Activated CD4-positive, alpha-beta T cell treated with anti-CD3 and anti-CD28 coated beads for 36 hours (primary cell): ENCODE results near the gene TRIOBP. TPM values are rescaled to one million over a fixed set of nuclear protein-coding genes. Genes with fewer than 3 reads are reported as not detected.

Experiments used
- ATAC-seq: fragments of 200-7000 bp; cut with Tn5 transposase; one replicate; pipeline ENCODE4 v1.10.0; 2021; ENCODE audit warnings: mild to moderate bottlenecking, moderate library complexity
- CTCF ChIA-PET: fragments of 350-600 bp; sonication (Branson Sonifier 250); formaldehyde crosslinking; loops from one replicate; lab custom pipeline; 2021; ENCODE audit warnings: antibody characterized with exemption; lab: Charles Lee
- POLR2A ChIA-PET: fragments of 350-600 bp; sonication (Branson Sonifier 250); formaldehyde crosslinking; loops from one replicate; lab custom pipeline; 2021; ENCODE audit warnings: antibody characterized with exemption, inconsistent platforms; lab: Charles Lee
- DNase-seq: peaks from one replicate; pipeline ENCODE4 v3.0.0-alpha.2; 2020
- H3K27ac Mint-ChIP-seq: one replicate; pipeline ENCODE4 v1.8.0; 2021; ENCODE audit warnings: mixed read lengths
- H3K27me3 Mint-ChIP-seq: one replicate; pipeline ENCODE4 v1.8.0; 2021; ENCODE audit warnings: mixed read lengths
- H3K36me3 Mint-ChIP-seq: one replicate; pipeline ENCODE4 v1.8.0; 2021; ENCODE audit warnings: low read depth, mixed read lengths
- H3K4me1 Mint-ChIP-seq: one replicate; pipeline ENCODE4 v1.8.0; 2021; ENCODE audit warnings: mixed read lengths
- H3K4me3 Mint-ChIP-seq: one replicate; pipeline ENCODE4 v1.8.0; 2021; ENCODE audit warnings: mild to moderate bottlenecking, moderate library complexity, mixed read lengths
- H3K9me3 Mint-ChIP-seq: one replicate; pipeline ENCODE4 v1.8.0; 2021; ENCODE audit warnings: low read depth, mixed read lengths
- intact Hi-C, 2 experiments: fragments of 100-400 bp; cut with DNase I in 1 of 2; cut with micrococcal nuclease in 1 of 2; formaldehyde crosslinking; loops; one replicate each; pipeline versions ENCODE4 v1.14.2 to v1.15.1; 2022 to 2024; cut with DNase I, micrococcal nuclease
- total RNA-seq, 2 experiments: library from RNA; stranded (reverse); gene quantifications; one replicate each; pipeline ENCODE4 v1.2.3, GENCODE V29; 2021

Gene TRIOBP
- total RNA-seq, 2 experiments from 2014 or later: 23.3 to 26.1 TPM

GRCh38 chr22:37802310-37803194, 105.7 kb downstream of the TRIOBP start:
- Mint-ChIP-seq H3K4me3 (peak overlapping the region; percentile 64), H3K27me3 (peaks cover 34% of the 10 kb centered on the region), H3K9me3 (no peaks in the 10 kb centered on the region), H3K4me1 (peaks cover 36% of the 10 kb centered on the region), H3K27ac (no peak overlapping the region), H3K36me3 (no peaks in the 10 kb centered on the region)
- intact Hi-C loops: loop anchor here in 1 of 2 experiments (5.0 to 10.0 kb wide), 2 partner anchors 558 to 595 kb away; partner anchors contain the start of gene RAC2
- ChIA-PET POLR2A (no interaction called here), CTCF (no interaction called here)
- DNase-seq: peak; percentile 60
- peak; percentile 32 for ATAC-seq

- peaks cover 38% of the 10 kb centered on the region for H3K4me1 Mint-ChIP-seq
- ATAC-seq (no peak), DNase-seq (no peak)
- POLR2A ChIA-PET: no interaction called here
- H3K27me3 Mint-ChIP-seq: peaks cover 35% of the 10 kb centered on the region
- peak overlapping the region; percentile 64 for H3K4me3 Mint-ChIP-seq
- intact Hi-C loops: loop anchor here in 1 of 2 experiments (5.0 to 10.0 kb wide), 2 partner anchors 558 to 594 kb away; partner anchors contain the start of gene RAC2
- no peaks in the 10 kb centered on the region for H3K36me3 Mint-ChIP-seq
- H3K9me3 Mint-ChIP-seq: no peaks in the 10 kb centered on the region
- H3K27ac Mint-ChIP-seq: no peak overlapping the region
- CTCF ChIA-PET: no interaction called here
These were observed 106.4 kb downstream of the TRIOBP start for GRCh38 chr22:37803195-37803638.

GRCh38 chr22:37803639-37804351, 106.9 kb downstream of the TRIOBP start:
- H3K9me3 Mint-ChIP-seq: no peaks in the 10 kb centered on the region
- intact Hi-C loops: loop anchor here in 1 of 2 experiments (5.0 to 10.0 kb wide), 2 partner anchors 559 to 594 kb away; partner anchors contain the start of gene RAC2
- peaks cover 42% of the 10 kb centered on the region for H3K4me1 Mint-ChIP-seq

GRCh38 chr22:37804352-37804880, 107.6 kb downstream of the TRIOBP start:
- Mint-ChIP-seq H3K27ac (no peak overlapping the region), H3K27me3 (peaks cover 39% of the 10 kb centered on the region)

More at GRCh38 chr22:37803639-37804351, 106.9 kb downstream of the TRIOBP start:
- Mint-ChIP-seq H3K36me3 (no peaks in the 10 kb centered on the region), H3K27ac (no peak overlapping the region), H3K4me3 (peak overlapping the region; percentile 43), H3K27me3 (peaks cover 37% of the 10 kb centered on the region)
- ATAC-seq: no peak
- ChIA-PET POLR2A (no interaction called here), CTCF (interaction anchor here (0.6 kb wide), 1 partner anchor 55 kb away, joined by 3 read pairs; no protein-coding TSS in a partner anchor)
- no peak for DNase-seq

GRCh38 chr22:37804881-37805809, 108.3 kb downstream of the TRIOBP start:
- peak overlapping the region; percentile 78 for H3K4me3 Mint-ChIP-seq
- H3K27ac Mint-ChIP-seq: no peak overlapping the region
- no peaks in the 10 kb centered on the region for H3K36me3 Mint-ChIP-seq
- peak; percentile 87 for DNase-seq
- CTCF ChIA-PET: interaction anchor here (0.6 to 1.1 kb wide), 5 partner anchors 12 to 185 kb away, joined by 3 to 4 read pairs (median 3); partner anchors contain the start of gene ANKRD54
- H3K27me3 Mint-ChIP-seq: peaks cover 41% of the 10 kb centered on the region
- H3K4me1 Mint-ChIP-seq: peaks cover 42% of the 10 kb centered on the region
- no peaks in the 10 kb centered on the region for H3K9me3 Mint-ChIP-seq
- POLR2A ChIA-PET: interaction anchor here (0.9 kb wide), 1 partner anchor 130 kb away, joined by 3 read pairs; the partner anchor contains the start of gene LGALS1
- ATAC-seq: peak; percentile 13
- intact Hi-C loops: loop anchor here (5.0 to 10.0 kb wide), 4 partner anchors 42 to 592 kb away; partner anchors contain the start of genes EIF3L (in 1 of the 2), RAC2 (in 1 of the 2) and SH3BP1 (in 1 of the 2)

More at GRCh38 chr22:37804352-37804880, 107.6 kb downstream of the TRIOBP start:
- Mint-ChIP-seq H3K4me3 (peak overlapping the region; percentile 43), H3K36me3 (no peaks in the 10 kb centered on the region), H3K9me3 (no peaks in the 10 kb centered on the region), H3K4me1 (peaks cover 42% of the 10 kb centered on the region)
- DNase-seq (no peak), ATAC-seq (no peak)
- POLR2A ChIA-PET: no interaction called here
- intact Hi-C loops: loop anchor here in 1 of 2 experiments (5.0 to 10.0 kb wide), 2 partner anchors 560 to 593 kb away; partner anchors contain the start of gene RAC2
- CTCF ChIA-PET: interaction anchor here (0.6 to 0.7 kb wide), 4 partner anchors 11 to 184 kb away, joined by 3 read pairs; partner anchors contain the start of gene ANKRD54

GRCh38 chr22:37805810-37806277, 109.0 kb downstream of the TRIOBP start:
- Mint-ChIP-seq H3K4me1 (peaks cover 42% of the 10 kb centered on the region), H3K36me3 (no peaks in the 10 kb centered on the region), H3K27me3 (peaks cover 38% of the 10 kb centered on the region), H3K4me3 (peak overlapping the region; percentile 78), H3K27ac (no peak overlapping the region), H3K9me3 (no peaks in the 10 kb centered on the region)
- ChIA-PET POLR2A (no interaction called here), CTCF (interaction anchor here (1.1 kb wide), 1 partner anchor 57 kb away, joined by 4 read pairs; no protein-coding TSS in a partner anchor)
- no peak for DNase-seq
- intact Hi-C loops: loop anchor here (2.0 to 10.0 kb wide), 4 partner anchors 41 to 561 kb away; partner anchors contain the start of genes EIF3L (in 1 of the 2), RAC2 (in 1 of the 2), SH3BP1 (in 1 of the 2) and TRIOBP (in 1 of the 2)
- no peak for ATAC-seq

- no peak for ATAC-seq
- Mint-ChIP-seq H3K36me3 (no peaks in the 10 kb centered on the region), H3K27me3 (peaks cover 38% of the 10 kb centered on the region), H3K4me3 (peak overlapping the region; percentile 78), H3K27ac (peak overlapping the region; percentile 9), H3K9me3 (no peaks in the 10 kb centered on the region), H3K4me1 (peaks cover 42% of the 10 kb centered on the region)
- intact Hi-C loops: loop anchor here (1.0 to 10.0 kb wide), 12 partner anchors 38 to 562 kb away; partner anchors contain the start of genes EIF3L (in 2 of the 2), ANKRD54 (in 1 of the 2), C22orf23 (in 1 of the 2) and GGA1 (in 1 of the 2)
- ChIA-PET POLR2A (interaction anchor here (0.5 to 1.6 kb wide), 2 partner anchors 148 to 460 kb away, joined by 3 to 5 read pairs; partner anchors contain the start of gene PDXP), CTCF (interaction anchor here (0.5 to 3.4 kb wide), 4 partner anchors 11 to 173 kb away, joined by 3 to 23 read pairs (median 4); no protein-coding TSS in a partner anchor)
- DNase-seq: peak; percentile 58
These were observed 109.8 kb downstream of the TRIOBP start for GRCh38 chr22:37806409-37807333.

GRCh38 chr22:37807410-37808293, 110.8 kb downstream of the TRIOBP start, which contains the start of gene GCAT:
GCAT (plus strand) TSS chr22:37807934; CDS start chr22:37807968, 34 bp downstream.
- no peaks in the 10 kb centered on the region for H3K36me3 Mint-ChIP-seq
- peaks cover 37% of the 10 kb centered on the region for H3K27me3 Mint-ChIP-seq
- peak within 1 kb of the TSS; percentile 78 for H3K4me3 Mint-ChIP-seq
- H3K9me3 Mint-ChIP-seq: no peaks in the 10 kb centered on the region
- CTCF ChIA-PET: interaction anchor here (0.6 to 3.4 kb wide), 8 partner anchors 8 to 242 kb away, joined by 3 to 23 read pairs (median 3); partner anchors contain the start of gene MICALL1
- H3K4me1 Mint-ChIP-seq: peaks cover 41% of the 10 kb centered on the region
- ATAC-seq (peak; percentile 97), DNase-seq (peak; percentile 97)
- intact Hi-C loops: loop anchor here (1.0 to 10.0 kb wide), 12 partner anchors 37 to 563 kb away; partner anchors contain the start of genes EIF3L (in 2 of the 2), ANKRD54 (in 1 of the 2), C22orf23 (in 1 of the 2) and GGA1 (in 1 of the 2)
- H3K27ac Mint-ChIP-seq: peak within 1 kb of the TSS; percentile 31
- POLR2A ChIA-PET: interaction anchor here (0.5 to 1.6 kb wide), 4 partner anchors 9 to 460 kb away, joined by 3 to 5 read pairs (median 3); partner anchors contain the start of genes ANKRD54 and PDXP
